OCI-LY1 (cell line): Measurements from ENCODE around the gene EIF4EBP2.

Experiments
- EZH2 ChIP-seq: fragments of 200-600 bp; sonication (generic), shearing (Covaris generic); IDR thresholded peaks from 2 replicates; pipeline ENCODE4 v1.8.0; 2017; ENCODE audit warnings: borderline replicate concordance, mixed run types, mild to moderate bottlenecking, antibody characterized with exemption, low read length, moderate library complexity, mixed read lengths
- TF ChIP-seq, protein P1 (sequence below): fragments of 200-600 bp; sonication (generic), shearing (Covaris generic); IDR thresholded peaks from 2 replicates; pipeline ENCODE4 v1.5.1; 2017; ENCODE audit warnings: mild to moderate bottlenecking, antibody characterized with exemption, low read length, moderate library complexity, mixed read lengths

DNA sequence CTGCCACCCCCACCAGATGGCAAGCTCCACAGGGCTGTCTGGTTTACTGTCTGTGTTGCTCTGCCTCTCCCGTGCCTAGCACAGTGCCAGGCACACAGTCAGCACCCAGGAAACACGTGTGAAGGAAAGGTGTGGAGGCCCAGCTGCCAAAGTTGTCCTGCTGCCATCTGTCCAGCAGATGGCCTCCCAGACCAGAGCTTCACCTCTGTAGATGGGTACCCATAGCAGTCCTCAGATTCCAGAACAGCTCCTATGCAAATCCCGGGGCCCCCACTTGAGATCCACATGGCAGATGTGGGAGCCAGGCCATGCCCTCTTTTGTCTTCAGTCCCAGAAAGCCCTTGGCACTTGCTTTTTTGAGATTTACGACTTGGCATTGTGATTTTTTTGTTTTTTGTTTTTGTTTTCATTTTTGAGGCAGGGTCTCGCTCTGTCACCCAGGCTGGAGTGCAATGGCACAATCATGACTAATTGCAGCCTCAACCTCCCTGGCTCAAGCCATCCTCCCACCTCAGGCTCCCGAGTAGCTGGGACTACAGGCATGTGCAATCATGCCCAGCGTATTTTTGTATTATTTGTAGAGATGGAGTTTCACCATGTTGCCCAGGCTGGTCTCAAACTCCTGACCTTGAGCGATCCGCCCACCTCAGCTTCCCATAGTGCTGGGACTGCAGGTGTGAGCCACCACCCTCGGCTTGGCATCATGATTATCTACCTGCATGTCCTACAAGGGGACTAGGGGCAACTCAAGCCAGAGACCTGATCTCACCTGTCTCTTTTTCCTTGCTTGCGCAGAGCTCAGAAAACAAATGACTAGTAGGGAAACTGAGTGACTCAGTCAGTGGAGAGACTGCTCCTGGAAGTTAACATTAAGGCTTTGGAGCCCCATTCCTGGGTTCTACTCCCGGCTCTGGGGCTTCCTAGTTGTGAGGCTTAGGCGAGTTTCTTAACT, 57.7 kb downstream of the EIF4EBP2 start:
- no peak for TF ChIP-seq EZH2
- TF ChIP-seq, protein P1, sequence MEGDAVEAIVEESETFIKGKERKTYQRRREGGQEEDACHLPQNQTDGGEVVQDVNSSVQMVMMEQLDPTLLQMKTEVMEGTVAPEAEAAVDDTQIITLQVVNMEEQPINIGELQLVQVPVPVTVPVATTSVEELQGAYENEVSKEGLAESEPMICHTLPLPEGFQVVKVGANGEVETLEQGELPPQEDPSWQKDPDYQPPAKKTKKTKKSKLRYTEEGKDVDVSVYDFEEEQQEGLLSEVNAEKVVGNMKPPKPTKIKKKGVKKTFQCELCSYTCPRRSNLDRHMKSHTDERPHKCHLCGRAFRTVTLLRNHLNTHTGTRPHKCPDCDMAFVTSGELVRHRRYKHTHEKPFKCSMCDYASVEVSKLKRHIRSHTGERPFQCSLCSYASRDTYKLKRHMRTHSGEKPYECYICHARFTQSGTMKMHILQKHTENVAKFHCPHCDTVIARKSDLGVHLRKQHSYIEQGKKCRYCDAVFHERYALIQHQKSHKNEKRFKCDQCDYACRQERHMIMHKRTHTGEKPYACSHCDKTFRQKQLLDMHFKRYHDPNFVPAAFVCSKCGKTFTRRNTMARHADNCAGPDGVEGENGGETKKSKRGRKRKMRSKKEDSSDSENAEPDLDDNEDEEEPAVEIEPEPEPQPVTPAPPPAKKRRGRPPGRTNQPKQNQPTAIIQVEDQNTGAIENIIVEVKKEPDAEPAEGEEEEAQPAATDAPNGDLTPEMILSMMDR = peak; percentile 94
